Esophagus muscularis mucosa (tissue), 3 donors: ENCODE measurements around the gene FAM193A.

Experiments used
- POLR2A ChIP-seq: fragments of 450-650 bp; IDR thresholded peaks from one replicate; pipeline ENCODE4 v1.6.1; 2017; ENCODE audit warnings: antibody characterized with exemption, moderate library complexity, mild to moderate bottlenecking, low read depth
- TF ChIP-seq, protein P1 (sequence below), 3 experiments: fragments of 200-600 bp in 2 of 3; fragments of 450-650 bp in 1 of 3; sonication (generic) in 2 of 3; IDR thresholded peaks; one replicate each; pipeline ENCODE4 v1.5.1; 2017 to 2019; ENCODE audit warnings: antibody characterized with exemption in 3 of 3, mild to moderate bottlenecking in 2 of 3, moderate library complexity in 1 of 3

- no peak for TF ChIP-seq POLR2A
- TF ChIP-seq, protein P1, sequence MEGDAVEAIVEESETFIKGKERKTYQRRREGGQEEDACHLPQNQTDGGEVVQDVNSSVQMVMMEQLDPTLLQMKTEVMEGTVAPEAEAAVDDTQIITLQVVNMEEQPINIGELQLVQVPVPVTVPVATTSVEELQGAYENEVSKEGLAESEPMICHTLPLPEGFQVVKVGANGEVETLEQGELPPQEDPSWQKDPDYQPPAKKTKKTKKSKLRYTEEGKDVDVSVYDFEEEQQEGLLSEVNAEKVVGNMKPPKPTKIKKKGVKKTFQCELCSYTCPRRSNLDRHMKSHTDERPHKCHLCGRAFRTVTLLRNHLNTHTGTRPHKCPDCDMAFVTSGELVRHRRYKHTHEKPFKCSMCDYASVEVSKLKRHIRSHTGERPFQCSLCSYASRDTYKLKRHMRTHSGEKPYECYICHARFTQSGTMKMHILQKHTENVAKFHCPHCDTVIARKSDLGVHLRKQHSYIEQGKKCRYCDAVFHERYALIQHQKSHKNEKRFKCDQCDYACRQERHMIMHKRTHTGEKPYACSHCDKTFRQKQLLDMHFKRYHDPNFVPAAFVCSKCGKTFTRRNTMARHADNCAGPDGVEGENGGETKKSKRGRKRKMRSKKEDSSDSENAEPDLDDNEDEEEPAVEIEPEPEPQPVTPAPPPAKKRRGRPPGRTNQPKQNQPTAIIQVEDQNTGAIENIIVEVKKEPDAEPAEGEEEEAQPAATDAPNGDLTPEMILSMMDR (IDR thresholded peaks at IDR 0.05) = no peak
These were observed 9.9 kb upstream of the FAM193A start for GRCh38 chr4:2526559-2526958.
